Thyroid gland (tissue), 4 donors: ENCODE measurements around the gene INTS1. TPM values are rescaled to one million over a fixed set of nuclear protein-coding genes. Genes with fewer than 3 reads are reported as not detected.
"Not testable (repeated sequence)": the region's sequence is repeated elsewhere in the genome, so short reads cannot be mapped to it uniquely, and the experiment has no call there.

Experiments
- DNase-seq, 2 donors: peaks; one replicate each; pipeline ENCODE4 v3.0.0-alpha.2; 2019
- H3K27ac ChIP-seq, 3 donors: fragments of 200-600 bp; sonication (generic); 1 replicate in 2 of 3; 2 replicates in 1 of 3; pipeline ENCODE4 v1.5.1; 2016 to 2019; ENCODE audit warnings: mild to moderate bottlenecking in 1 of 3, moderate library complexity in 1 of 3
- H3K27me3 ChIP-seq: fragments of 200-600 bp; sonication (generic); one replicate; pipeline ENCODE4 v1.5.1; 2019
- H3K36me3 ChIP-seq, 2 donors: fragments of 200-600 bp; sonication (generic); one replicate each; pipeline ENCODE4 v1.5.1; 2016 to 2019
- H3K4me1 ChIP-seq, 2 donors: fragments of 200-600 bp; sonication (generic); one replicate each; pipeline ENCODE4 v1.5.1; 2017 to 2019
- H3K4me3 ChIP-seq, 3 donors: fragments of 200-600 bp; sonication (generic); replicated peaks in 1 of 3; 1 replicate in 2 of 3; 2 replicates in 1 of 3; pipeline ENCODE4 v1.5.1; 2016; ENCODE audit warnings: mild to moderate bottlenecking in 1 of 3
- H3K9me3 ChIP-seq: fragments of 200-600 bp; sonication (generic); one replicate; pipeline ENCODE4 v1.5.1; 2017
- CTCF ChIP-seq, 6 experiments: fragments of 200-600 bp in 3 of 6; fragments of 450-650 bp in 3 of 6; sonication (generic) in 3 of 6; IDR thresholded peaks; one replicate each; pipeline ENCODE4 v1.5.1; 2016 to 2019; ENCODE audit warnings: antibody characterized with exemption in 6 of 6, mild to moderate bottlenecking in 2 of 6, inconsistent platforms in 1 of 6, moderate library complexity in 1 of 6
- POLR2A ChIP-seq, 2 donors: fragments of 450-650 bp; IDR thresholded peaks; one replicate each; pipeline ENCODE4 v1.6.1; 2017; ENCODE audit warnings: antibody characterized with exemption in 2 of 2, mild to moderate bottlenecking in 2 of 2, moderate library complexity in 1 of 2
- WGBS, 2 donors: methylation state at CpG; one replicate each; pipeline ENCODE4 v1.1.5; 2017; 5-methylcytosine and 5-hydroxymethylcytosine counted together
- intact Hi-C: fragments of 100-400 bp; cut with DNase I; formaldehyde crosslinking; loops from one replicate; pipeline ENCODE4 v1.15.1; 2023
- total RNA-seq, 4 donors: library from RNA; depleted of rRNA; stranded (reverse); fragments of >200 nt; gene quantifications; one replicate each; pipeline ENCODE4 v1.2.3, GENCODE V29; 2016

INTS1 gene
- total RNA-seq, 4 donors from 2014 or later = 34.5 to 72.3 (median 65.5) TPM

GRCh38 chr7:1446620-1447032 is 57.6 kb downstream of the INTS1 start:
- TF ChIP-seq CTCF (IDR thresholded peaks at IDR 0.05) (no peak), POLR2A (IDR thresholded peaks at IDR 0.05) (no peak)
- WGBS, 2 donors = 57 to 62% methylated on average over 10 to 14 of the region's 17 CpGs
- H3K4me3 ChIP-seq = no peak overlapping the region
- no peaks in the 10 kb centered on the region for H3K36me3 ChIP-seq
- no peaks in the 10 kb centered on the region for H3K27me3 ChIP-seq
- no peaks in the 10 kb centered on the region for H3K9me3 ChIP-seq
- peak; percentile 33 to 55 for DNase-seq
- H3K4me1 ChIP-seq = no peaks in the 10 kb centered on the region
- intact Hi-C loops = no loop called here
- no peak overlapping the region for H3K27ac ChIP-seq

DNA sequence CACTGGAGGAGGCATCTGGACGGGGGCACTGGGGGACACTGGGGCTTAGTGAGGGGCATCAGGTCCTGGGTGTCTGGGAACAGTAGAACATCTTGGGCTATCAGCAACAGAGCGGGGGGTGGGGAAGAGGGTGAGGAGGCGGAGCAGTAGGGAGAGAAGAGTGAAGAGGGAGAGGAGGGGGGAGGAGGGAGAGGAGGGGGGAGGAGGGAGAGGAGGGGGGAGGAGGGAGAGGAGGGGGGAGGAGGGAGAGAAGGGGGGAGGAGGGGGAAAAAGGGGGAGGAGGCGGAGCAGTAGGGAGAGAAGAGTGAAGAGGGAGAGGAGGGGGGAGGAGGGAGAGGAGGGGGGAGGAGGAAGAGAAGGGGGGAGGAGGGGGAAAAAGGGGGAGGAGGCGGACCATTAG is 58.2 kb downstream of the INTS1 start:
- intact Hi-C loops = not testable (repeated sequence)

DNA sequence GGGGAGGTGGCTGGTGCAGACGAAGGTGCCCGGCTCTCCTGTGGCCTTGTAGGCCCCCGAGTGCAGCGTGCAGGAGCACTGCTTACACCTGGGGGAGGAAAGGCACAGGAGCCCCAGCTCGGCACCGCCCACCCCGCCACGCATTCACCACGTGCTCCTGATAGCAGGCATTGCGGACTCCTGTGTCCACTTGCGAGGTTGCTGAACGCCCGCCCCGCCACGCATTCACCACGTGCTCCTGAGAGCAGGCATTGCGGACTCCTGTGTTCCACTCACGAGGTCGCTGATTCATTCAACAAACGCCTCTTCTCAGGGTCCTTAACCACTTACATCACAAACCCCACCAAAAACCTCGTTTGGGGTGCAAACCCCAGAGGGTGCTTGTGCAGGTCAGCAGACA is 58.8 kb downstream of the INTS1 start:
- 88 to 89% methylated on average over 20 to 21 of the region's 21 CpGs for WGBS, 2 donors
- H3K36me3 ChIP-seq = no peaks in the 10 kb centered on the region
- no peaks in the 10 kb centered on the region for H3K4me1 ChIP-seq
- intact Hi-C loops = no loop called here
- no peaks in the 10 kb centered on the region for H3K9me3 ChIP-seq
- no peak for DNase-seq
- H3K27me3 ChIP-seq = no peaks in the 10 kb centered on the region
- H3K27ac ChIP-seq = no peak overlapping the region
- H3K4me3 ChIP-seq = no peak overlapping the region
- no peak for TF ChIP-seq POLR2A (IDR thresholded peaks at IDR 0.05)
- TF ChIP-seq CTCF (IDR thresholded peaks at IDR 0.05) = no peak

More for the DNA sequence above, 58.2 kb downstream of the INTS1 start:
- 72 to 90% methylated on average over 3 of the region's 5 CpGs for WGBS, 2 donors
- not testable (repeated sequence) for H3K4me3 ChIP-seq, H3K27ac ChIP-seq, H3K36me3 ChIP-seq, H3K9me3 ChIP-seq, H3K4me1 ChIP-seq, H3K27me3 ChIP-seq
- DNase-seq = peak; percentile 60 to 78

GRCh38 chr7:1444925-1445322 is 59.3 kb downstream of the INTS1 start:
- no peaks in the 10 kb centered on the region for H3K9me3 ChIP-seq
- H3K4me3 ChIP-seq = no peak overlapping the region
- WGBS, 2 donors = 73% methylated on average over 6 of the region's 24 CpGs; no CpG with 5 or more reads in 1 of the 2 donors
- DNase-seq = no peak
- H3K36me3 ChIP-seq = no peaks in the 10 kb centered on the region
- H3K27ac ChIP-seq = no peak overlapping the region
- no peak for TF ChIP-seq POLR2A (IDR thresholded peaks at IDR 0.05)
- intact Hi-C loops = no loop called here
- H3K27me3 ChIP-seq = no peaks in the 10 kb centered on the region
- H3K4me1 ChIP-seq = no peaks in the 10 kb centered on the region

DNA sequence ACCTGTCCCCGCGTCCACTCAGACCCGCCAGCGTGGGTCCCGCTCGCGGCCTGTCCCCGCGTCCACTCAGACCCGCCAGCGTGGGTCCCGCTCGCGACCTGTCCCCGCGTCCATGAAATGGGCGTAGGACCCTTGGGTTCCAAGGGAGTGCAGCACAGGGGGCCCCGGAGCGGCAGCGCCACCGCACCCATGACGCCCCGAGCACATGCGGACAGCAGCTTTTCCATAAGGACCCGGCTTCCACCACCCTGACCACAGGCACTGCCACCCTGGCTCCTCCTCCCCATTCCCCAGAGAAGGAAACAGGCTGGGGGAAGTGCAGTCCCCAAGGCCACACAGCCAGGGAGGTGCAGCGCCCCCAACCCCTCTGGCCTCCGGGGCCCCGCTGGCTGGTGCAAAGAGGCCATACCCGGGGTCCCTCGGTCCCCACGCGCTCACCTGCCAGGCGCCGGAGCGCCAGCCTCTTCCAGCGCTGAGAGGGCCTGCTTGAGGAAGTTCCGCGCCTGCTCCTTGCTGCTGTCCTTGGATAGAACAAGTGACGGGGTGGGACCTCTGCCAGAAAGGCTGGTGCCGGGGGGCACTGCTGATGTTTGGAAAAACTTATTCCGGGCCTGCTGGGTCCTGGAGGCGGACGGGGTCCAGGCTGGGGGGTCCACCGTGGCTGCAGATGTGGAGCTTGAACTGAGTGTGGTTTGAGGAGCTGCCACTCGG is 59.8 kb downstream of the INTS1 start:
- 83 to 88% methylated on average over 5 to 15 of the region's 45 CpGs for WGBS, 2 donors
- Histone ChIP-seq H3K4me3 (no peak overlapping the region), H3K9me3 (no peaks in the 10 kb centered on the region), H3K27me3 (no peaks in the 10 kb centered on the region), H3K27ac (no peak overlapping the region), H3K36me3 (no peaks in the 10 kb centered on the region), H3K4me1 (no peaks in the 10 kb centered on the region)
- intact Hi-C loops = no loop called here
- TF ChIP-seq CTCF (IDR thresholded peaks at IDR 0.05) (no peak), POLR2A (IDR thresholded peaks at IDR 0.05) (no peak)
- no peak for DNase-seq

DNA sequence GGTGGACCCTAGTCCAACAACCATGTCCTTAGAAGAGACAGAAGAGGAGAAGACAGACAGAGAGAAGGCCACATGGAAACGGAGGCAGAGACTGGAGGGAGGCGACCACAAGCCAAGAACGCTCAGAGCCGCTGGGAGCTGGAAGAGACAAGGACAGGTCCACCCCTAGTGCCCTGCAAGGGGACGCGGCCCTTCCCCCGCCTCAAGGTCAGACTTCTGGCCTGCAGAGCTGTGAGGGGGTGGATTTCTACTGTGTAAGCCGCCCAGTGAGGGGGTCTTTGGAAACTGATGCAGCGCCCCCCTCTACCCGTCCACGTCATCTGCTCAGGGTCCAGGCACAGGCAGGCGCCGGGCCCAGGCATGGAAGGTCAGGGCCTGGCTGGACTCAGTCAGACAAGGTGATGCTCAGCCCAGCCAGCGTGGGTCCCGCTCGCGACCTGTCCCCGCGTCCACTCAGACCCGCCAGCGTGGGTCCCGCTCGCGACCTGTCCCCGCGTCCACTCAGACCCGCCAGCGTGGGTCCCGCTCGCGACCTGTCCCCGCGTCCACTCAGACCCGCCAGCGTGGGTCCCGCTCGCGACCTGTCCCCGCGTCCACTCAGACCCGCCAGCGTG is 60.5 kb downstream of the INTS1 start:
- H3K27me3 ChIP-seq, H3K36me3 ChIP-seq, DNase-seq, intact Hi-C loops, H3K4me1 ChIP-seq, H3K9me3 ChIP-seq, H3K4me3 ChIP-seq, H3K27ac ChIP-seq: not testable (repeated sequence)
- 94 to 95% methylated on average over 17 to 22 of the region's 42 CpGs for WGBS, 2 donors
